HG03103 (cell line): ENCODE results near the gene TSHZ3.

Experiments used
- ATAC-seq: cut with Tn5 transposase; IDR thresholded peaks from one replicate; pipeline ENCODE4 v1.9.1; 2021; ENCODE audit warnings: low read depth; ENCODE audit not compliant: unreplicated experiment

The TSHZ3 gene

GRCh38 chr19:31338069-31338776, 11.0 kb downstream of the TSHZ3 start:
- ATAC-seq, result no peak

GRCh38 chr19:31337008-31337914, 12.0 kb downstream of the TSHZ3 start:
- no peak for ATAC-seq

- no peak for ATAC-seq
Measured at GRCh38 chr19:31335716-31336115, 13.5 kb downstream of the TSHZ3 start.

GRCh38 chr19:31334849-31335624, 14.2 kb downstream of the TSHZ3 start:
- no peak for ATAC-seq

GRCh38 chr19:31334101-31334848, 15.0 kb downstream of the TSHZ3 start:
- no peak for ATAC-seq

GRCh38 chr19:31332096-31332495, 17.1 kb downstream of the TSHZ3 start:
- ATAC-seq, result no peak

- ATAC-seq, result no peak
Measured at GRCh38 chr19:31331536-31331935, 17.7 kb downstream of the TSHZ3 start.

GRCh38 chr19:31330761-31331160, 18.5 kb downstream of the TSHZ3 start:
- no peak for ATAC-seq

- ATAC-seq, result no peak
Measured at GRCh38 chr19:31330237-31330636, 19.0 kb downstream of the TSHZ3 start.

- no peak for ATAC-seq
Measured at GRCh38 chr19:31329819-31330218, 19.4 kb downstream of the TSHZ3 start.

GRCh38 chr19:31328238-31328637, 21.0 kb downstream of the TSHZ3 start:
- no peak for ATAC-seq

GRCh38 chr19:31326329-31327028, 22.8 kb downstream of the TSHZ3 start:
- no peak for ATAC-seq

GRCh38 chr19:31325342-31325741, 23.9 kb downstream of the TSHZ3 start:
- no peak for ATAC-seq

GRCh38 chr19:31319465-31319864, 29.8 kb downstream of the TSHZ3 start:
- no peak for ATAC-seq

GRCh38 chr19:31318790-31319425, 30.3 kb downstream of the TSHZ3 start:
- ATAC-seq, result no peak

- ATAC-seq, result no peak
Measured at GRCh38 chr19:31317570-31317969, 31.7 kb downstream of the TSHZ3 start.

GRCh38 chr19:31317093-31317492, 32.1 kb downstream of the TSHZ3 start:
- no peak for ATAC-seq

GRCh38 chr19:31316201-31316951, 32.9 kb downstream of the TSHZ3 start:
- ATAC-seq, result no peak

GRCh38 chr19:31315652-31316051, 33.6 kb downstream of the TSHZ3 start:
- ATAC-seq, result no peak
